Epithelial cell of esophagus (primary cell): ENCODE results near the gene MYO5B.
A peak's percentile ranks its signal among the peaks of the same experiment; 100 is the strongest.

Source experiments
- DNase-seq: peaks from one replicate; pipeline ENCODE4 v3.0.0; 2010; ENCODE audit warnings: low read depth
- H3K4me3 ChIP-seq: 2 replicates; pipeline ENCODE4 v1.5.1; 2011; ENCODE audit warnings: mild to moderate bottlenecking, low read length, control low read depth
- CTCF ChIP-seq: IDR thresholded peaks from 2 replicates; pipeline ENCODE4 v1.5.1; 2011; ENCODE audit warnings: low read depth, mild to moderate bottlenecking, low read length, control low read depth, inconsistent platforms; ENCODE audit not compliant: insufficient read depth; ENCODE audit errors: missing control alignments

The MYO5B gene

GRCh38 chr18:49949951-49950395, 245.0 kb downstream of the MYO5B start:
- TF ChIP-seq CTCF: no peak
- H3K4me3 ChIP-seq: no peak overlapping the region
- no peak for DNase-seq

GRCh38 chr18:49948975-49949374, 246.0 kb downstream of the MYO5B start:
- no peak overlapping the region for H3K4me3 ChIP-seq
- TF ChIP-seq CTCF: no peak

GRCh38 chr18:49944663-49945062, 250.3 kb downstream of the MYO5B start:
- no peak overlapping the region for H3K4me3 ChIP-seq
- TF ChIP-seq CTCF: peak; percentile 18
- peak; percentile 11 for DNase-seq

More at GRCh38 chr18:49948975-49949374, 246.0 kb downstream of the MYO5B start:
- no peak for DNase-seq

GRCh38 chr18:49936821-49937220, 258.1 kb downstream of the MYO5B start:
- TF ChIP-seq CTCF: no peak
- no peak for DNase-seq
- H3K4me3 ChIP-seq: no peak overlapping the region

- TF ChIP-seq CTCF: no peak
- no peak for DNase-seq
Observed at GRCh38 chr18:49935215-49935614, 259.7 kb downstream of the MYO5B start.

GRCh38 chr18:49934457-49934856, 260.5 kb downstream of the MYO5B start:
- TF ChIP-seq CTCF: no peak
- H3K4me3 ChIP-seq: no peak overlapping the region
- DNase-seq: no peak

More at GRCh38 chr18:49935215-49935614, 259.7 kb downstream of the MYO5B start:
- no peak overlapping the region for H3K4me3 ChIP-seq

- TF ChIP-seq CTCF: no peak
- DNase-seq: peak; percentile 27
Observed at GRCh38 chr18:49933530-49934128, 261.3 kb downstream of the MYO5B start.

More at GRCh38 chr18:49933530-49934128, 261.3 kb downstream of the MYO5B start:
- no peak overlapping the region for H3K4me3 ChIP-seq
